GM21447 (cell line): ENCODE measurements around the gene RNF215.

Source experiments
- ATAC-seq: cut with Tn5 transposase; IDR thresholded peaks from one replicate; pipeline ENCODE4 v1.9.1; 2021; ENCODE audit not compliant: unreplicated experiment

Gene RNF215

DNA sequence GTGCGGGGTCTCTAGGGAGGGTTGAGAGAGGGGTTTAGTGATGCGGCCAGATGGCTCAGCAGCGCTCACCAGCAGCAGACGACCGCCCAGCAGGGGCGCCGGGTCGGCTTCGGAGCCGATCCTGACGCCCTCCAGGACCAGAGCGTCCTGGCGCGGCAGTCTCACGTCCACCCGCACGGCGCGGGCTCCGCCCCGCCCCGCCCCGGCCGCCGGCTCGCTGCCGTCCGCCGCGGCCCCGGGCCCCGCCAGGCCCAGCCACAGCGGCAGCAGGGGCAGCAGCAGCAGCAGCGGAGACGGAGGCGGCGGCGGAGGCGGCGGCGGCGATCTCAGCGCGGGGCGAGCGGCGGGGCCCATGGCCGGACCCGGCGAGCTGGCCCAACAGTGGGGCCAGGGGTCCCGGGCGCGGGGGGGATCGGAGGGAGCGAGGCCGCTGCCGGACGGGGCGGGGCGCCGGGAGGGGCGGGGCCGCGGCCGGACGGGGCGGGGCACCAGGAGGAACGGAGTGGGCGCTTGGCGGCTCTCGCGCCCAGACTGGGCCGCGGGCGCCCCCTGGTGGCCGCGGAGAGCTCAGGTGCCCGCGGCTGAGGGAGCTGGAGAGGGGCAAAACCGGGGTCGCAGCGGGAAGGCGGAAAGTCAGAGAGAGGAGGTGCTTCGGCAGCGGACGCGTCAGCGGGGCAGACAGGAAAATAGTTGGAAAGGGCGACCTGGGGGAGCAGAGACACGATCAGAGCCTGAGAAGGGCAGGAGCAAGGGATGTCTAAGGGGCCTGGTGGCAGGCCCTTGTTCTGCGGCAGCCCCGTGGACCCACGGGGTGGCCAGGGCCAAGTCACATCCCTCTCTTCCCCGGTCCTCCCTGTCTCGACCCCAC, at the start of gene RNF215:
Gene RNF215 (minus strand): TSS at position 452 of the 868 bp plus-strand sequence. CDS start 98 bp downstream, at position 354.
- ATAC-seq = peak; percentile 70

DNA sequence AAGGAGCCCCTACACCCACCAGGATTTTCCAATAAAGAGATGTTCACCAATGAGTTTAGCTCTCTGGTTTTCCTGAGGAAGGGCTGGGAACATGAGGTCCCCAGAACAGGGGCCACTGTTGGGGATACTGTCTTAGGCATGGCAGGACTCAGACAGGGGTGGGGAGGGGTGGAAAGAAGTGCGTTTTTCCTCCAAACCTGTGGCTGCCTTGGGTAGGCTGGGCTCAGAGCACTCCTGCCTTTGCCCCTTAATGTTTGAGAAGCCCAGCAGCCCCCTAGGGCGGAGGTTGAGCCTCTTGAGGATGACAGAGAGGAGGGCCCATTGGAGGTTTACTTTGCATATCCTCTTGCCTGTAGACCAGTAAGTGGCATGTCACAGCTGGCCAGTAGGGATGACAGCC, 49.0 kb upstream of the RNF215 start:
- ATAC-seq = no peak

DNA sequence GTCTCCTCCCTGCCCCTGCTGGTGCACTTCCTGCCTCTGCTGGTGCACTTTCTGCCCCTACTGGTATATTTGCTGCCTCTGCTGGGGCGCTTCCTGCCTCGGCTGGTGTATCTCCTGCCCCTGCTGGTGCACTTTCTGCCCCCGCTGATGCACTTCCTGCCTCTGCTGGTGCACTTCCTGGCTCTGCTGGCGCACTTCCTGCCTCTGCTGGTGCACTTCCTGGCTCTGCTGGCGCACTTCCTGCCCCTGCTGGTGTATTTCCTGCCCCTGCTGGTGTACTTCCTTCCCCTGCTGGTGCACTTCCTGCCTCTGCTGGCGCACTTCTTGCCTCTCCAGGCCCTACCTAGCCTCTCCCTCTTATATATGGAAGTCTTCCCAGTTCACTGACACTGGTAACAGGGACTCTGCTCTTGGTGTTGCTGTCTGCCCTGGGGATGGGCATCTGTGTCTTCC, 48.5 kb upstream of the RNF215 start:
- no peak for ATAC-seq

DNA sequence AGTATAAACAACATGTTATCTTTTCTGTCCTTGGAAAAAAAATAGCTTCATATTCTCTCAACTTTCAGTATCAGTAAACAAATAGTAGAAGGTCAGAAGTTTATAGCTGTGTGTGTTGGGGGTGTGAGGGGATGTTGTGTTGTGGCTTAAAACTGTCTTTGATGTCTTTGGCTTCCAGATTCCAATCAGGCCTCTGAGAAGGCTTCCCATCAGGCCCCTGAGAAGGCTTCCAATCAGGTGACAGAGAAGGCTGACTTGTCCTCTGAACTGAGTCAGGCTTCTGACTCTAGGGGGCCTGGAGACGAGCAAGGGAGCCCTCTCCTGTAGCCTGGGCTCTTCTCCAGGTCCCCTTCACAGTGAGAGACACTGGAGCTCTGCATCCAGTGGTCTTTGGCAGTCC, 47.6 kb upstream of the RNF215 start:
- no peak for ATAC-seq

DNA sequence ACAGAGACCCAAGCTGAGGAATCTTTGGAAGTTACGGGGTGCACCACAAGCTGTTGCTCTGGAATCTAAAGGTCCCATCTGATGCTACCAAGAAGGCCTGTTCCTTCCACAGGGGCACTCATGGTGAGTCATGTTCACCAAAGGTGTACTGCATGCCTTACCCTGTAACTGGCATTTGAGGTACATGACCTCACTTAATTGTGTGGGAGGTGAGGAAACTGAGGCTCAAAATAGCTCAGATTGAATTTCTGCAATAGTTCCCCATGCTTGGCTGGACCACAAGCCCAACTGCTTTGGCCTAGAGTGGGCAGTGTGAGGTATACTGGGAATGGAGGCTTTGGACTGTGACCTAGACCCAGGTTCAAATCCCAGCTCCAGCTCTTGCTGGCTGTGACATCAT, 46.6 kb upstream of the RNF215 start:
- ATAC-seq = no peak

DNA sequence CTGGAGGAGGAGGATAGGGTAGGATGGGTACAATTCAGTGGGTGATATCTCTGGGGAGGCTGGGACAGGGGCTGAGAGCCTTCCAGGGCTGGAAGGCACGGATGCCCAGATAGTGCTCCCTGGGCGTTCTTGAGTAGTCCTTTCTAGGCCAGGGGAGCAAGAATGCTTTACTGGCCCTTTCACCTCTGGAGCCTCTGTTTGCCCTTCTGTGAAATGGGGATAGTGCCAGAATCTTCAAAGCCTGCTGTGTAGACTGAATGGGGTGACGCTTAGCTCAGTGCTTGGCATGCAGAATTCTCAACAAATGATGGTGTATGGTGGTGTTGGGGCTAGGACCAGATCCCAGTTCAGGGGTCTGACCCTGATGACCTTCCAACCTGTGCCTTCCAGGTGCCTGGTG, 46.0 kb upstream of the RNF215 start:
- no peak for ATAC-seq

DNA sequence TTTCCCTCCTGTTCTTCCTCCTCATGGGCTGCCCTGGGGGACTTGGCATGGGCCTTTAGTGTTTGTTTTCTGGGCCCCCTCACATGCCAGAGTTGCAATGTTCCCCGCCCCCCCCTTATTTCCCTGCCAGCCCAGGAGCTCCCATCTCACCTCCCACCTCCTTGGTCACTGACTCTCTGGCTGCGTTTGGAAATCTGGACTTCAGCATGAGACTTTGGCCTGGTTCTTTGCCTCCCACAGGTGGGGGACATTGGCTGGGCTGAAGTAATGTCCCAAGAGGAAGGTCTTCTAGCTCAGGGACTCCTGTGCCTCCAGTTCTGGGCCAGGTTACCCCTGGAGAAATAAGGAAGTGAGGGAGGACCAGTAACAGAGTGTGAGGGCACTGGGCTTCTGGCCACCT, 45.3 kb upstream of the RNF215 start:
- ATAC-seq = no peak

DNA sequence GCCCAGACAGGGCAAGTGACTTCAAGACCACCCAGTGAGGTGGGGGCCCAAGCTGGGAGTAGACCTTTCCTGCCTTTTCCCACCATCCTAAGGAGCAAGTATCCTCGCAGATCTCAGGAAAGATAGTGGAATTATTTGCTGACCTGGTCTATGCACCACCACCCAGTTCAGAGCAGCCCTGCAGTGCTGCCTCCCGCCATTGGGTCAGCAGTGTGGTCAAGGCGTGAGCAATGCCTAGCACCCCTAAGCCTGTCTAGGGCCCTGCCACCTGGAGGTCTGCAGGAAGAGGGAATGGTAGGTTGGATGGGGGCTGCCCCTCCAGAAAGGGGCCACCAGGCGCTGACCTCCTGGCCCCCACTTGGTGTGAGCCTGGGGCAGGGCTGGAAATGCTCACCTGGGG, 44.9 kb upstream of the RNF215 start:
- ATAC-seq = no peak

DNA sequence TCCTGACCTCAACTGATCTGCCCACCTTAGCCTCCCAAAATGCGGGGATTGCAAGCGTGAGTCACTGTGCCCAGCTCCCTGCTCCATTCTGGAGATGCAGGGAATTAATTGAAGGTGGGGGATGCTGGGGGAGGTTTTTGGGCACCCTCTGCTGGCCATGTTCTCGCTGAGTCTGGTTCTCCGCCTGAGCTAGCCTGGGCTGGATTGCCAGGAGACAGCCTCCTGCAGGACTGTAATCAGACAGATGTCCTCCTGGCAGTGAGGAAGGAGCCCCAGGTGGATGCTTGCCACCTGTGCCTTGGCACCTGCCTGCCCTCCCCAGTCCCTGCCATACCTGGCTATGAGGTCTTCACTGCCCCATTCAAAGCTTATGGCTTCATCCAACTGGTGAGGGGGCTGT, 43.7 kb upstream of the RNF215 start:
- ATAC-seq = no peak

DNA sequence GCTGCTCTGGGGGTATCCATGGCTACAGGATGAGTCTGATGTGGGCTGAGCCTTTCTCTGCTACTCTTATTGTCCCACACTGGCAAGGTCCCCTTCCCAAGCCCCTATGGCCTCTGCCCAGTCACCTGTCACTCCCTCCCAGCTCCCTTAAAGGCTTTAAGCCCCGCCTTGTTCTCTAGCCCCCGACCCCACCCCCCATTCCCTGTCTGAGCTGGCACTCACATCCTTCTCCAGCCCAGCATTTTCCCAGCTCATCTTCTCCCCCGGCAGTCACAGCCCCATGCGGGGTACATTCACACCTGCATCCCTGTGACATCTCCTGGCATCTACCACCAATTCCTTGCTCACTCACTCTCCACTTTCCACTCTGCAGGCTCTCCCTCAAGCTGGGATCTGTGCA, 42.7 kb upstream of the RNF215 start:
- no peak for ATAC-seq

DNA sequence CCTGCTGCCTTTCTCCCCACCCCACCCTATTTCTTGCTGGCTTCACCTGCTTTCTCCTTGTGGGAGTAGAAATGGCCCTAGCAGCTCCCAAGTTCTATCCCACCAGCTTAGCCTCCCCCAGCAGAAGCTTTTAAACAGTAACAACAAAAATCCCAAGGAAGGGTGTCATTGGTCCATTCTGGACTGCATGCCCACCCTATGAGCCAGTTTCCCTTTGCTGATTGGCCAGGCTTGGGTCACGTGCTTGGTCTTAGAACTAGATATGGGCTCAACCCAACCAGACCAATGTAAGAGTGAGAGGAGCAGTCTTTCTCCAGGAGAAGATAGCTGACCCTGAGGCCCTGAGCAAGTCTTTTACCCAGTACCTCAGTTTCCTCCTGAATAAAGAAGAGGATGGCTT, 40.7 kb upstream of the RNF215 start:
- ATAC-seq = no peak

DNA sequence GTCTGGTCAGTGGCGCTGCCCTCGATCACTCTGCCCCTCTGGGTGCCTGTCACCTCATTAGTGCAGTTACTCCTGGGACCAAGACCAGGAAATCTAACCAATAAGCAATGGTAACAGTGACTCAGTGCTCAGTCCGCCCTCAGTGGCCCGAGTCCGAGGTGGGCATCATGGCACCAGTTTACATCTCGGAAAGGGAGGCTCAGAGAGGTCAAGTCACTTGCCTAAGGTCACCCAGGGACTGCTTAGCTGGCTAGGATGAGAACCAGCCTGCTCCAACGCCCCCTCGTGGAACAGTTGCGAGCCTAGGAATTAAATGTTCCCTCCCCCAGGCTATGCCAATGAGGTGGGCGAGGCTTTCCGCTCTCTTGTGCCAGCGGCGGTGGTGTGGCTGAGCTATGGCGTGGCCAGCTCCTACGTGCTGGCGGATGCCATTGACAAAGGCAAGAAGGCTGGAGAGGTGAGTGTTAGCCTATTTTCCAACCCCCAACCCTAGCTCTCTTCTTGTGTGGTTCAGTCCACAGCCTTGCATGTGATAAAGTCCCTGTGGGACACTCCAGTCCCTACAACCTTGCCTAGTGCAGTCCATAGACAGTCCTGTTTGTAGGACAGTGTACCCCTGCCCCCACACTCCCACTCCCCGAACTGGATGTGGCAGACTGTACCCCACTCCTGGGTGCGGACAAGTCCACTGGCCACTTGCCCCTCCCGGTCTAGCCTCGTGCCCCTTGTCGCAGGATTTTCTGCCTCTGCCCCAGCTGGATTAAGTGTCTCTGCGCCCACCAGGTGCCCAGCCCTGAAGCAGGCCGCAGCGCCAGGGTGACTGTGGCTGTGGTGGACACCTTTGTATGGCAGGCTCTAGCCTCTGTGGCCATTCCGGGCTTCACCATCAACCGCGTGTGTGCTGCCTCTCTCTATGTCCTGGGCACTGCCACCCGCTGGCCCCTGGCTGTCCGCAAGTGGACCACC, 39.5 kb upstream of the RNF215 start:
- ATAC-seq = no peak

DNA sequence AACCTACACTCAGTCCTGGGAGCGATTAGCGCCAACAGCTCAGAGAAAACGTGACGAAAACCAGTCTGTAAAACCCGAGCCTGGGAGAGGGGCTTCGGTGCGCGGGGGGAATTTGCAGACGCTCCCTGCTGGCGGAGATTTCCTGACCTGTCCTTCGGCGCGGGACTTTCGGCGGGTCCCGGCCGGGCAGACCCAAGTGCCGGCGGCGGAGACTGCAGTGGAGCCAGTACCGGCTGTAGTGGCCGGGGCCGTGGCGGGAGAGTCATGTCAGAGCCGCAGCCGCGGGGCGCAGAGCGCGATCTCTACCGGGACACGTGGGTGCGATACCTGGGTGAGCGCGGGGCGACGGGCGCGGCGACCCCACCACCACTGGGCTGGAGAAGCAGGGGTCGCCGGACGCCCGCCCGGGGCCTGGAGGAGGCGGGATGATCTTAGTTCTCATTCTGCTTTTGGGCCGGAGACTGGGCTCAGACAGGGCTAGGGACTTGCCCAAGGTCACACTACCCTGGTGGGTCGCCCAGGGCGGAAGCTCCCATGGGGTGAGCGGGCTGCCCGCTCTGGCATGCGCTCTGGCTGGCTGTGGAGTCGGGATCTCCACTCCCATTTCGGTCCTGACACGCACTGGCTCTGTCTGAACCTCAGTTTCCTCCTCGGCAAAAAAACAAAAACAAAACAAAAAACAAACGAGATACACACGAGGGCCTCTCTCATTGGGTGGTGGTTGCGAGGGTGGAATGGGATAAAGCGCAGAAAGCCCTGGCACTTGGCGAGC, 38.6 kb upstream of the RNF215 start, which contains the start of gene MTFP1:
Gene MTFP1 (plus strand): TSS at position 153 of the 772 bp plus-strand sequence. CDS start 112 bp downstream, at position 265.
- ATAC-seq = no peak

DNA sequence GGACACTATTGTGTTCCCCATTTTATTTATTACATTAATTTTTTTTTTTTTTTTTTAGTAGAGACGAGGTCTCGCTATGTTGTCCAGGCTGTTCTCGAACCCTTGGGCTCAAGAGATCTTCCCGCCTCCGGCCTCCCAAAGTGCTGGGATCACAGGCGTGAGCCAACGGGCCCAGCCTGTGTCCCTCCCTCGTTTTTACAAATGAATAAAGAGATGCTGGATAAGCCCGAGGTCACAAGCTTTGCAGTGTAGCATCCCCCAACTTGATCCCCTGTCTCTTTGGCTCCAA, 38.1 kb upstream of the RNF215 start:
- no peak for ATAC-seq

DNA sequence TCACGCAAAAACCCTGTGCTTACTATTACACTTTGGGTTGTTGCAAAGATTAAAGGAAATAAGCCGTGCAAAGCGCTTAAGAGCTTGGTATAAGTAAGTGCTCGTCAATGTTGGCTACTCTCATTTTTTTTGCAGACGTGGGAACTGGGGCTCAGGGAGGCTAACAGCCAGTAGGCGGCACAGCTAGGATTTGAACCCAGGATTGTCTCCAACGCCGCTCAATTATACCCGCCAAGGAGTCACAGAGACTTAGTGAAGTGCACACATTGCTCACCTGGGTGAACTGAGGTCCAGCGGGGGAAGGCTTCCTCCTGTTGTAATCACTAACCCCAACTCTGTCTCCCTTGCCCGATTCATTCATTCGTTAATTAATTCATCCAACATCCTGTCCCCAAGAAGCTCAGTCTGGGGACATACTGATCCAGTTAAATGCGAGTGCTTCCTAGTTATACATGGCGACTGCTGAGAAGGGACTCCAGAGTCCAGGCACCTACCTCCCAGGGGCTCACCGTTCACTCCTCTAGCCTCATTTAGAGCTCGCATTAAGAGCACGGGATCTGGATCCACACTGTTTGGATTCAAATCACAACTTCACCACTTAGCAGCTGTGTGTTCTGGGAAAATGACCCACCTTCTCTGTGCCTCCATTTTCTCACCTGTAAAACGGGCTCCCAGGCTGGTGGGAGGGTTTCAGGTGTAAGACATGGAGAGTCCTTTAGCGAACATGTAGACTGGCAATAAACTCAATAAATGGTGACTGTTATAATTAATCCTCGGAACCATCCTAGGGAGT, 37.5 kb upstream of the RNF215 start:
- no peak for ATAC-seq

DNA sequence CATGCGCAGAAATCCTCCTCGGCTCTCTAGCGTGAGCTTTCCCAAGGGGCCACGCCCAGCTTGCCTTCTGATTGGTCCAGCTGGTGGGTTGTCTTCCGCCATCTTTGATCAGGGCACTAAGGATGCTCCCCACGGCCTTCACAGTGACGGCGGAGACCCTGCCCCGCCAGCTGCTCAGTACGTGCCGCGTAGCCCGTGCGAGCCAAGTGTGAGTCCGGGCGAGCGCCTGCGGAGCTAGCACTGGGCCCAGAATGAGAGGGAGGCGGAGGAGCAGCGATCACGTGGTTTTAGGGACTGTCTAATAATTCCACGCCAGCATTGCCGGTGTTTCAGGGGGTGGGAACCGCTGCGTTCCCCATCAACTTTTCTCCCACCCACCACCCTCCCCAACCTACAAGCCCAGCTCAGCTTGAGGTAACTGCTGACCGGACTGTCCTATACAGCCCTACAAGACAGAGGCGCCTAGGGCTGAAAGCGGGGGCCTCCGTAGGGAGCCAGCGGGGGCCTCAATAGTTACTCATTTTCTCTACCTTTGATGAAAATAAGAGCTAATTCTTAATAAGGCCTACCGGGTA, 36.8 kb upstream of the RNF215 start:
- ATAC-seq = peak; percentile 67

DNA sequence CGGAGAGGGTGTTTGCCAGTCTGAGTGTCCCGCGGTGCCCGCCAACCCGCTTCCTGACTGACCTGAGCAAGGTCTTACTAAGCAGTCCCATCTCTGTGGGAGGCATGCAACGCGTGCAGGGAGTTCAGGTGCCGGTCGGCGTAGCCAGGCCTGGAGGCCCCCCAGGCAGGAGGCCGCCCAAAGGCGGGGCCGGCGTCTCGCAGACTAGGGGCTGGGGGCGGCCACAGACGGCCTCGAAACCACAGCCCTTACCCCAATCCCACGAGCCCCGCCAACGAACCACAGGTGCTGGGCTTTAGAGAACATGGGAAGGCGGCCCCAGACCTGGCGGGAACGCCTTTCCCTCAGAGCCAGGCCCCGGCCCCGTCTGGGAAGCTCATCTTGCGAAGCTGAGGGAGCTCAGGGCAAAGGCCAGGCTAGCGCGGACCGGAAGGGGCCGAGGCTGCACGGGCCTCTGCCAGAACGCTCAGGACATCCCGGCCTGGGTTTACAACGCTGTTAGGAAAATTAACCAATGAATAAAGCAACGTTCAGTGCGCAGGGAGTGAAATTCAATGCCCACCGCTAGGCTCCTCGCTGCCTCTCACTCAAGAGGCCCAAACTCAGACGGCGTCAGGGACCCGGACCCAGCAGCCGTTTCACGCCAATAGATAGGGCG, 36.2 kb upstream of the RNF215 start:
- peak; percentile 31 for ATAC-seq

DNA sequence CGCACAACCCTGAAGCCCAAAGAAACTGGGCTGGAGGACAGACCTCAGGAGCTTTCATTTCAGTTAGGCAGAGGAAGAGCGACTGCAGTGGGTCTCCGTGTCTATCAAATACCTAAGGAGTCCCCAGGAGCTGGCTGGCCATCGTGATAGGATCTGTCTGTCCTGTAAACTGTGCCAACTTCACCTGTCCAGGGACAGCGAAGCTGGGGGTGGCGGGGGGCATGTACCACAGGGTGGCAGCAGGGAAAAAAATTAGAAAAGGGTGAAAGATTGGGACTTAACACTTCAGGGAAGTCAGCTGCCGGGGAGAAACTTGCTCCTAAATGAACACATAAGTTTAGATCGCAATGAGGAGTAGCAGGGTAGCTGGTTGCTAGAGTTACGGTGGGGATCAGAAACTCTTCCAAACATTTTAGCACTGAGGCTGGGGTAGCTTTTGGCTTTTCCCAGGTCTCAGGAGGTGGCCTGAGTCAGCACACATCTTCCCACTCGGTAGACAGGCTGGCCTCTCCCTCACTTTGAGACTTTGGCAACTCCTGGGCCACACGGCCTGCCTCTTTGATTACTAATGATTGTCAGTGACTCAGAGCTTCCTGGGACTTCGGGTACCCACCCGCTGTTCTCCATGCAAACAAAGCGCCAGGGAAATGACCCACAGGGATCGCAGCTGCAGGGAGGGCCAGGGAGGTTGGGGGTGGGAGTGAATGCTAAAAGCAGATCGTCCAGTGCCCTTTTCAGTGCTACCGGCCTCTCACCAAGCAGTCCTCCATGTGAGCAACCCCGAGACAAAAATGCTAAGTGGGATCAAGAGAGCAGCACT, 35.5 kb upstream of the RNF215 start:
- ATAC-seq = no peak
